H1 (cell line): ENCODE measurements around the gene CMPK2. TPM values are rescaled to one million over a fixed set of nuclear protein-coding genes. Genes with fewer than 3 reads are reported as not detected.

Experiments used
- CHD1 ChIP-seq: IDR thresholded peaks from 2 replicates; pipeline ENCODE4 v1.6.1; 2012; ENCODE audit warnings: low read depth, low read length, improper control_type of control experiment
- GTF2F1 ChIP-seq: IDR thresholded peaks from 2 replicates; pipeline ENCODE4 v1.6.1; 2012; ENCODE audit warnings: low read depth, low read length, improper control_type of control experiment, borderline replicate concordance
- SIX5 ChIP-seq: IDR thresholded peaks from 2 replicates; pipeline ENCODE4 v1.6.1; 2011; ENCODE audit warnings: mild to moderate bottlenecking, low read depth, low read length
- SRF ChIP-seq: IDR thresholded peaks from 2 replicates; pipeline ENCODE4 v1.6.1; 2011; ENCODE audit warnings: mild to moderate bottlenecking, low read depth, low read length, moderate library complexity
- TAF1 ChIP-seq: IDR thresholded peaks from 2 replicates; pipeline ENCODE4 v1.6.1; 2011; ENCODE audit warnings: mild to moderate bottlenecking, low read depth, low read length
- polyA plus RNA-seq, 7 experiments: library from polyadenylated mRNA; depleted of rRNA in 3 of 7; stranded (reverse) in 5 of 7; unstranded in 2 of 7; fragments of >200 nt in 5 of 7; fragments of 200-250 nt in 2 of 7; gene quantifications; 1 replicate in 5 of 7; 2 replicates in 1 of 7; 4 replicates in 1 of 7; pipeline versions ENCODE4 v1.2.1 to v1.2.3, GENCODE V29; 2011 to 2013; ENCODE audit warnings: missing spikeins in 2 of 7, mixed read lengths in 2 of 7
- total RNA-seq: library from RNA; stranded (reverse); fragmentation: NEBNext Ultra II Directional; extraction: Animal tissue kit (Norgen Biotek cat#: 25700); gene quantifications from 2 replicates; pipeline ENCODE4 v1.2.1, GENCODE V29; 2021

Gene CMPK2
- total and polyA plus RNA-seq, 2 of the 8 experiments (the other 6 are each of a cell fraction or from before 2014, with no cell fraction given) = 0.28 to 0.53 TPM

DNA sequence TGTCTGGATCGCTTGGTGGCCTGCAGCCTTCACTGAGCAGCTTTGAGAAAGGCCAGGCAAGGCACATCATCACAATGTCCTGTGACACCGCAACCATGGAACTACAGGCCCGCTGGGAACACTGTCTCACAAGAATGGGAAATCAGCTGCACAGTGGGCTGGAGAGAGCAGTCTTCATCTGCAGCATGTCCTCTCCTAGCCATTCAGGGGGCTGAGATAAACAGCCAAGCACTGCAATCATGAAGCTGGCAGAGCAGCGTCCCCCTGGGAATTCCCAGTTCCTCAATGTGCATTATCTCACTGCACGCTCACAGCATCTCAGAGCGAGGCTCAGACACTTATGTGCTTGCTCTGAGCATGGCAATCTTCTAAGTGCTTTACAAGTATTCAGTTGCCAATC is 1.9 kb downstream of the CMPK2 start (continued):
- no peak for TF ChIP-seq SIX5
- no peak for TF ChIP-seq TAF1
- TF ChIP-seq CHD1 = no peak
- no peak for TF ChIP-seq SRF
- TF ChIP-seq GTF2F1 = no peak
